ENCODE measurements around the gene SERPIND1. TPM values are rescaled to one million over a fixed set of nuclear protein-coding genes. Genes with fewer than 3 reads are reported as not detected.

SERPIND1 gene
- polyA plus RNA-seq, 3 donors: not detected

GRCh38 chr22:20816559-20816958 is 42.6 kb downstream of the SERPIND1 start:
- Mint-ChIP-seq H3K36me3 (peaks cover 78 to 84% of the 10 kb centered on the region in 2 donors), H3K27me3 (ENCODE audit: low read depth in 3 of 3) (peaks cover 0 to 2% (median 1%) of the 10 kb centered on the region in 3 donors)
- intact Hi-C loops (cut with micrococcal nuclease): no loop called here

GRCh38 chr22:20818471-20818870 is 44.6 kb downstream of the SERPIND1 start:
- intact Hi-C loops (cut with micrococcal nuclease): no loop called here
- Mint-ChIP-seq H3K9me3 (peaks cover 0 to 2% (median 0%) of the 10 kb centered on the region in 7 donors), H3K36me3 (peaks cover 69 to 82% of the 10 kb centered on the region in 2 donors), H3K27ac (peak overlapping the region in 2 of 7 donors; percentile 36 to 38), H3K4me3 (no peak overlapping the region), H3K4me1 (no peaks in the 10 kb centered on the region), H3K27me3 (ENCODE audit: low read depth in 3 of 3) (no peaks in the 10 kb centered on the region)
- H3K4me1 ChIP-seq (ENCODE audit: control insufficient read depth in 1 of 2, insufficient read depth in 2 of 2, low read length in 2 of 2): no peaks in the 10 kb centered on the region
- H3K27me3 ChIP-seq (ENCODE audit: control insufficient read depth in 2 of 2, insufficient read depth in 2 of 2, low read length in 2 of 2): no peaks in the 10 kb centered on the region
- no CpG with 5 or more reads among the region's 3 CpGs for WGBS (ENCODE audit: insufficient coverage)
- TF ChIP-seq, protein P1, sequence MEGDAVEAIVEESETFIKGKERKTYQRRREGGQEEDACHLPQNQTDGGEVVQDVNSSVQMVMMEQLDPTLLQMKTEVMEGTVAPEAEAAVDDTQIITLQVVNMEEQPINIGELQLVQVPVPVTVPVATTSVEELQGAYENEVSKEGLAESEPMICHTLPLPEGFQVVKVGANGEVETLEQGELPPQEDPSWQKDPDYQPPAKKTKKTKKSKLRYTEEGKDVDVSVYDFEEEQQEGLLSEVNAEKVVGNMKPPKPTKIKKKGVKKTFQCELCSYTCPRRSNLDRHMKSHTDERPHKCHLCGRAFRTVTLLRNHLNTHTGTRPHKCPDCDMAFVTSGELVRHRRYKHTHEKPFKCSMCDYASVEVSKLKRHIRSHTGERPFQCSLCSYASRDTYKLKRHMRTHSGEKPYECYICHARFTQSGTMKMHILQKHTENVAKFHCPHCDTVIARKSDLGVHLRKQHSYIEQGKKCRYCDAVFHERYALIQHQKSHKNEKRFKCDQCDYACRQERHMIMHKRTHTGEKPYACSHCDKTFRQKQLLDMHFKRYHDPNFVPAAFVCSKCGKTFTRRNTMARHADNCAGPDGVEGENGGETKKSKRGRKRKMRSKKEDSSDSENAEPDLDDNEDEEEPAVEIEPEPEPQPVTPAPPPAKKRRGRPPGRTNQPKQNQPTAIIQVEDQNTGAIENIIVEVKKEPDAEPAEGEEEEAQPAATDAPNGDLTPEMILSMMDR (IDR thresholded peaks at IDR 0.05): no peak
- no peaks in the 10 kb centered on the region for H4K20me1 ChIP-seq (ENCODE audit: insufficient read depth, low read length)
- DNase-seq: no peak
- H2AFZ ChIP-seq (ENCODE audit: insufficient read depth, low read depth, low read length, poor library complexity, severe bottlenecking): no peak overlapping the region
- peaks cover 80 to 95% of the 10 kb centered on the region in 2 donors for H3K36me3 ChIP-seq (replicated peaks in 1 of 2; ENCODE audit: control insufficient read depth in 1 of 2, insufficient read depth in 2 of 2, low read length in 2 of 2)
- no peak overlapping the region for H3K4me2 ChIP-seq (replicated peaks; ENCODE audit: extremely low read depth, low read length, poor library complexity, severe bottlenecking)
- no peak overlapping the region for H3K9ac ChIP-seq (ENCODE audit: insufficient read depth, low read length, poor library complexity, severe bottlenecking)
- H3K4me3 ChIP-seq (replicated peaks in 1 of 3; ENCODE audit: low read depth in 2 of 3, low read length in 3 of 3): no peak overlapping the region
- no peaks in the 10 kb centered on the region for H3K9me3 ChIP-seq (replicated peaks in 1 of 2; ENCODE audit: control insufficient read depth in 1 of 2, insufficient read depth in 1 of 2, low read length in 2 of 2)
- H3K79me2 ChIP-seq (ENCODE audit: insufficient read depth, low read length): no peaks in the 10 kb centered on the region
- no peak overlapping the region for H3K27ac ChIP-seq (ENCODE audit: low read depth in 1 of 2, low read length in 2 of 2)

More at GRCh38 chr22:20816559-20816958, 42.6 kb downstream of the SERPIND1 start:
- Histone ChIP-seq H3K9me3 (replicated peaks in 1 of 2; ENCODE audit: control insufficient read depth in 1 of 2, insufficient read depth in 1 of 2, low read length in 2 of 2) (no peaks in the 10 kb centered on the region), H3K4me1 (ENCODE audit: control insufficient read depth in 1 of 2, insufficient read depth in 2 of 2, low read length in 2 of 2) (no peaks in the 10 kb centered on the region), H3K4me3 (replicated peaks in 1 of 3; ENCODE audit: low read depth in 2 of 3, low read length in 3 of 3) (no peak overlapping the region), H3K9ac (ENCODE audit: insufficient read depth, low read length, poor library complexity, severe bottlenecking) (no peak overlapping the region), H4K20me1 (ENCODE audit: insufficient read depth, low read length) (no peaks in the 10 kb centered on the region), H3K36me3 (replicated peaks in 1 of 2; ENCODE audit: control insufficient read depth in 1 of 2, insufficient read depth in 2 of 2, low read length in 2 of 2) (peaks cover 81 to 95% of the 10 kb centered on the region in 2 donors), H3K27ac (ENCODE audit: low read depth in 1 of 2, low read length in 2 of 2) (no peak overlapping the region), H2AFZ (ENCODE audit: insufficient read depth, low read depth, low read length, poor library complexity, severe bottlenecking) (no peak overlapping the region), H3K4me2 (replicated peaks; ENCODE audit: extremely low read depth, low read length, poor library complexity, severe bottlenecking) (no peak overlapping the region), H3K27me3 (ENCODE audit: control insufficient read depth in 2 of 2, insufficient read depth in 2 of 2, low read length in 2 of 2) (no peaks in the 10 kb centered on the region), H3K79me2 (ENCODE audit: insufficient read depth, low read length) (no peaks in the 10 kb centered on the region)
- peaks cover 0 to 2% (median 0%) of the 10 kb centered on the region in 7 donors for H3K9me3 Mint-ChIP-seq
- 97% methylated on average over 6 of the region's 6 CpGs for WGBS (ENCODE audit: insufficient coverage)
- no peaks in the 10 kb centered on the region for H3K4me1 Mint-ChIP-seq
- peak overlapping the region in 3 of 7 donors; percentile 36 to 57 (median 43) for H3K27ac Mint-ChIP-seq
- H3K4me3 Mint-ChIP-seq: no peak overlapping the region
- TF ChIP-seq, protein P1 (IDR thresholded peaks at IDR 0.05): no peak
- no peak for DNase-seq

Data from CD14-positive monocyte (primary cell).